Choroid plexus epithelial cell (primary cell): ENCODE measurements around the gene KIAA1328.

Source experiments
- DNase-seq: peaks from one replicate; pipeline ENCODE4 v3.0.0-alpha.2; 2010; ENCODE audit warnings: low read depth
- H3K4me3 ChIP-seq: 2 replicates; pipeline ENCODE4 v1.5.1; 2011; ENCODE audit warnings: low read depth, mild to moderate bottlenecking, control low read depth, low read length, moderate library complexity
- CTCF ChIP-seq: conservative IDR thresholded peaks from 2 replicates; pipeline ENCODE4 v1.5.1; 2011; ENCODE audit warnings: low read depth, mild to moderate bottlenecking, control low read depth, inconsistent platforms, low read length, moderate library complexity

Gene KIAA1328

GRCh38 chr18:36798738-36799473, 30.0 kb upstream of the KIAA1328 start:
- H3K4me3 ChIP-seq: no peak overlapping the region
- DNase-seq: peak; percentile 18
- TF ChIP-seq CTCF: no peak

- no peak for TF ChIP-seq CTCF
- no peak for DNase-seq
- H3K4me3 ChIP-seq: no peak overlapping the region
These were observed 23.8 kb upstream of the KIAA1328 start for GRCh38 chr18:36805105-36805504.

- no peak overlapping the region for H3K4me3 ChIP-seq
- peak; percentile 43 for DNase-seq
- TF ChIP-seq CTCF: no peak
These were observed 20.2 kb upstream of the KIAA1328 start for GRCh38 chr18:36808681-36809080.

- no peak overlapping the region for H3K4me3 ChIP-seq
- DNase-seq: peak; percentile 83
- peak; percentile 87 for TF ChIP-seq CTCF
These were observed 19.1 kb upstream of the KIAA1328 start for GRCh38 chr18:36809590-36810381.

- no peak for DNase-seq
- no peak for TF ChIP-seq CTCF
- H3K4me3 ChIP-seq: no peak overlapping the region
These were observed 17.5 kb upstream of the KIAA1328 start for GRCh38 chr18:36811430-36811829.

GRCh38 chr18:36811955-36812354, 17.0 kb upstream of the KIAA1328 start:
- TF ChIP-seq CTCF: no peak
- no peak overlapping the region for H3K4me3 ChIP-seq
- DNase-seq: no peak
